Amniotic stem cell (primary cell): ENCODE results near the gene PLEKHG4.

ENCODE experiments used
- DNase-seq: peaks from one replicate; lab custom pipeline; 2025; lab: John Stamatoyannopoulos, UW

PLEKHG4 gene

GRCh38 chr16:67244387-67245185 lies 34.7 kb upstream of the PLEKHG4 start:
- DNase-seq = peak; percentile 83

GRCh38 chr16:67245186-67245585 lies 34.1 kb upstream of the PLEKHG4 start:
- no peak for DNase-seq

GRCh38 chr16:67245674-67246080 lies 33.7 kb upstream of the PLEKHG4 start:
- no peak for DNase-seq

- DNase-seq = peak; percentile 49
These were observed 33.1 kb upstream of the PLEKHG4 start for GRCh38 chr16:67246081-67246755.

- no peak for DNase-seq
These were observed 32.6 kb upstream of the PLEKHG4 start for GRCh38 chr16:67246756-67247191.

GRCh38 chr16:67247192-67248072 lies 31.9 kb upstream of the PLEKHG4 start, which contains the start of gene FHOD1:
FHOD1 (minus strand) TSS chr16:67247481; CDS start chr16:67247410, 71 bp downstream.
- peak; percentile 94 for DNase-seq

GRCh38 chr16:67248073-67248400 lies 31.3 kb upstream of the PLEKHG4 start:
- DNase-seq = no peak

GRCh38 chr16:67248401-67249177 lies 30.7 kb upstream of the PLEKHG4 start, which contains the start of gene SLC9A5:
SLC9A5 (plus strand) TSS chr16:67248979; CDS start chr16:67249015, 36 bp downstream.
- no peak for DNase-seq

- DNase-seq = no peak
These were observed 29.9 kb upstream of the PLEKHG4 start for GRCh38 chr16:67249178-67250044.

- no peak for DNase-seq
These were observed 29.3 kb upstream of the PLEKHG4 start for GRCh38 chr16:67250045-67250327.

GRCh38 chr16:67252609-67253497 lies 26.5 kb upstream of the PLEKHG4 start:
- no peak for DNase-seq

GRCh38 chr16:67254801-67255552 lies 24.4 kb upstream of the PLEKHG4 start:
- DNase-seq = no peak

- no peak for DNase-seq
These were observed 23.6 kb upstream of the PLEKHG4 start for GRCh38 chr16:67255553-67256221.

- DNase-seq = no peak
These were observed 22.6 kb upstream of the PLEKHG4 start for GRCh38 chr16:67256701-67257230.

- no peak for DNase-seq
These were observed 21.7 kb upstream of the PLEKHG4 start for GRCh38 chr16:67257486-67258160.

- DNase-seq = no peak
These were observed 21.0 kb upstream of the PLEKHG4 start for GRCh38 chr16:67258161-67258835.

- no peak for DNase-seq
These were observed 19.6 kb upstream of the PLEKHG4 start for GRCh38 chr16:67259705-67260104.
